AG09309 (cell line): ENCODE data around the gene NDFIP2.

Experiments
- DNase-seq: peaks from one replicate; pipeline ENCODE4 v3.0.0-alpha.2; 2010; ENCODE audit warnings: low read depth
- H3K4me3 ChIP-seq: 2 replicates; pipeline ENCODE4 v1.5.1; 2011; ENCODE audit warnings: mild to moderate bottlenecking, low read depth, low read length, moderate library complexity; ENCODE audit not compliant: control insufficient read depth
- CTCF ChIP-seq: IDR thresholded peaks from 2 replicates; pipeline ENCODE4 v1.5.1; 2011; ENCODE audit warnings: mild to moderate bottlenecking, low read depth, low read length, inconsistent platforms; ENCODE audit not compliant: insufficient read depth, control insufficient read depth; ENCODE audit errors: missing control alignments

NDFIP2 gene

GRCh38 chr13:79480954-79481684 lies at the start of gene NDFIP2:
NDFIP2 (plus strand) TSS chr13:79481155; CDS start chr13:79481204, 49 bp downstream.
- no peak for DNase-seq
- peak within 1 kb of the TSS; percentile 98 for H3K4me3 ChIP-seq
- no peak for TF ChIP-seq CTCF

GRCh38 chr13:79432086-79432485 lies 48.9 kb upstream of the NDFIP2 start:
- no peak for TF ChIP-seq CTCF
- DNase-seq = no peak
- H3K4me3 ChIP-seq = no peak overlapping the region

- H3K4me3 ChIP-seq = no peak overlapping the region
- no peak for TF ChIP-seq CTCF
- DNase-seq = no peak
Measured at GRCh38 chr13:79432992-79433391, 48.0 kb upstream of the NDFIP2 start.

- H3K4me3 ChIP-seq = no peak overlapping the region
- no peak for TF ChIP-seq CTCF
- DNase-seq = peak; percentile 44
Measured at GRCh38 chr13:79434556-79434955, 46.4 kb upstream of the NDFIP2 start.

GRCh38 chr13:79435561-79435990 lies 45.4 kb upstream of the NDFIP2 start:
- no peak for TF ChIP-seq CTCF
- peak; percentile 67 for DNase-seq
- H3K4me3 ChIP-seq = no peak overlapping the region

GRCh38 chr13:79439275-79439674 lies 41.7 kb upstream of the NDFIP2 start:
- TF ChIP-seq CTCF = no peak
- H3K4me3 ChIP-seq = no peak overlapping the region
- no peak for DNase-seq

- no peak overlapping the region for H3K4me3 ChIP-seq
- no peak for DNase-seq
- no peak for TF ChIP-seq CTCF
Measured at GRCh38 chr13:79440958-79441528, 39.9 kb upstream of the NDFIP2 start.
